NCI-H226 (cell line): ENCODE results near the gene ABHD8.

ENCODE experiments used
- DNase-seq: peaks from one replicate; pipeline ENCODE4 v3.0.0-alpha.2; 2015

Gene ABHD8

GRCh38 chr19:17303167-17303939, at the start of gene ABHD8:
Gene ABHD8 (minus strand): TSS chr19:17303425. CDS start chr19:17301616, 1,809 bp downstream.
- peak; percentile 83 for DNase-seq

DNA sequence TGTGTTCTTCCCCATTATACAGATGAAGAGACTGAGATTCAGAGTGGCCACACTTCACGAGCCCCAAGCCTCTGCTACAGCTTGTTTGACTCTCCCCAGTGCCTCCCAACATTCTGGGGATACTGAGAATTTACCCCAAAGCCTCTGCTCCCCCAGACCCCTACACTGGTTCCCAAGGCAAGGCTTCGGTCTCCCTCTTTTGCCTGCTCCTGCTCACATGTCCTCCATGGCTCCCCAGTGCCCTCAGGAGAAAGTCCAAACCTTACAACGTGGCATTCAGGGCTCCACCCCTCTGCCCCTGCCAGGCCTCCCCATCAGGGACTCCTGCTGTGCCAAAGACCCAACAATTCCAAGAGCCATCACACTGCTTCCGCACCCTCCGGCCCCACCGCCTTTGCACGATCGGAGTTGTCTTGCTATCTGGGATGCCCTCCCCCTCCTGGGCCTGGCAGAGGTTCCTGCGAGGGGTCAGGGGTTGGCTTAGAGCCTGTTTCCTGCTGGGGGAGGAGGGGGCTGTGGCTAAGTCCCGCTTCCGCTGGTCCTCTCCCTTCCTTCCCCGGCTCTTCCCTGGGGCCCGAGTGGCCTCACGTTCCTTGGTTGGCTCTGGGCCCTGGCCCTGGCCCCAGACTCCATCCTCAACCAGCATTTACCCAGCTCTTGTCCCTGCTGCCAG, 49.5 kb upstream of the ABHD8 start:
- DNase-seq: no peak

DNA sequence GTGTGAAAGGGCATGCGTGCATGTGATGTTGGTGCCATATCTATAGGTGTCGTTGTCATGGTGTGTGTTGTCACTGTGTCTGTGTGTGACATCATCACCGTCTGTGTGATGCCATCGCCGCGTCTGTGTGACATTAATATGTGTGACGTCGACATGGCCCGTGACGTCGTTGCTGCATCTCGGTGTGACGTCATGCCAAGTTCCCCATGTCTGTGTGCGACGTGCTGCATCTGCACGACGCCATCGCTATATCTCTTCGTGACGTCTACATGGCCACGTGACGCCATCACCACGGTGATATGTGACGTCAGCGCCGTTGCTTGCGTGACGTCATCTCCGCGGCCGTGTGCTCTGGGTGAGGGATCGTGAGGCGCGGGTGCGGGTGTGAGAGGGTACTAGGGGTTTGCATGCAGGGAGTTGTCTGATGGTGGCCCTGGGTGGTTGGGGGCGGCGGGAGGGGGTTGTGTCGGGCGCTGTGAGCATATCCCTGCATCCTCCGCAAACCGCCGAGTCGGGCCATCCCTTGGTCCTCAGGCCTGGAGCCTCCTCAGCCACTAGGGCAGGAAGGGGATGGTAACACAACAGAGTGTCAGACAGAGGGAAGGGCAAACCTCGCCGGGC, 48.7 kb upstream of the ABHD8 start:
- DNase-seq: no peak

GRCh38 chr19:17348700-17349099, 45.5 kb upstream of the ABHD8 start:
- DNase-seq: no peak

GRCh38 chr19:17347877-17348276, 44.7 kb upstream of the ABHD8 start:
- DNase-seq: no peak

GRCh38 chr19:17347361-17347760, 44.1 kb upstream of the ABHD8 start:
- DNase-seq: no peak

GRCh38 chr19:17346109-17346671, 43.0 kb upstream of the ABHD8 start:
- peak; percentile 19 for DNase-seq

- no peak for DNase-seq
These were observed 38.6 kb upstream of the ABHD8 start for GRCh38 chr19:17341845-17342244.

DNA sequence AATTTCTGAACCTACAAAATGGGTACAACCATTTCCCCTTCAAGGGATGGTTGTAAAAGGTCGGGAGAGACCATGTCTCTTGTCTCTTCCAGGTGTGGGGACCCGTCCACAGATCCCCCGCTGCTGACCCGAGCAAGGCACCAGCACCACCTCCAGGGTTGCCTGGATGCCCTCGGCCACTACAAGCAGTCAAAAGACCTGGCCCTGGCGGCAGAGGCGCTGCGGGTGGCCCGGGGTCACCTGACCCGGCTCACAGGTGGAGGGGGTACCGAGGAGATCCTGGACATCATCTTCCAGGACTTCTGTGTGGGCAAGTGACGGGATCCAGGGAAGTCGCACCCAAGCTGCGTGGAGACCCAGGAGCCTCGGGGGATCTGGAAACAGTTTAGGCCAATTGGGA, 38.2 kb upstream of the ABHD8 start:
- no peak for DNase-seq

- no peak for DNase-seq
These were observed 37.7 kb upstream of the ABHD8 start for GRCh38 chr19:17340871-17341357.

GRCh38 chr19:17340302-17340870, 37.2 kb upstream of the ABHD8 start:
- peak; percentile 47 for DNase-seq

DNA sequence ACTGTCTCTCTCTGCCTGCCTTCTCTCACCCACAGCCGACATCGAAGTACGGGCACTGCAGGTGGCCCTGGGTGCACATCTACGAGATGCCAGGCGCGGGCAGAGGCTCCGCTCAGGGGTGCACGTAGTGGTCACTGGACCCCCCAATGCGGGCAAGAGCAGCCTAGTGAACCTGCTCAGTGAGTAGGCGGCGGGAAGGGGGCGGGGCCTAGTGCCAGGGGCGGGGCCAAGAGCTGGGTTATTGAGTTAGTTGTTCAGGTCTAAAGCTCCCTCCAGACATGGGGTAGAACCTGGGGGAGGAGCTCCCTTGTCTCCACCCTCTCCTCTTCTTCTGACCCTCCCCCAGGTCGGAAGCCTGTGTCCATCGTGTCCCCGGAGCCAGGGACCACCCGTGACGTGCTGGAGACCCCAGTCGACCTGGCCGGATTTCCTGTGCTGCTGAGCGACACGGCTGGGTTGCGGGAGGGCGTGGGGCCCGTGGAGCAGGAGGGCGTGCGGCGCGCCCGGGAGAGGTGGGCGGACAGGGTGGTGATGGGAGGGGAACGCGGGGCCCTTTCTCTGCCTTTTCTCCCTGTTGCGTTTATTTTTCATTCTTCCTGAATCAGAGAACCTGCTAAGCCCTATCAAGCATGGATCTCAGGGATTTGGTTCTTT, 36.0 kb upstream of the ABHD8 start:
- no peak for DNase-seq

GRCh38 chr19:17338433-17339078, 35.3 kb upstream of the ABHD8 start:
- DNase-seq: no peak

- DNase-seq: no peak
These were observed 34.6 kb upstream of the ABHD8 start for GRCh38 chr19:17337675-17338432.

DNA sequence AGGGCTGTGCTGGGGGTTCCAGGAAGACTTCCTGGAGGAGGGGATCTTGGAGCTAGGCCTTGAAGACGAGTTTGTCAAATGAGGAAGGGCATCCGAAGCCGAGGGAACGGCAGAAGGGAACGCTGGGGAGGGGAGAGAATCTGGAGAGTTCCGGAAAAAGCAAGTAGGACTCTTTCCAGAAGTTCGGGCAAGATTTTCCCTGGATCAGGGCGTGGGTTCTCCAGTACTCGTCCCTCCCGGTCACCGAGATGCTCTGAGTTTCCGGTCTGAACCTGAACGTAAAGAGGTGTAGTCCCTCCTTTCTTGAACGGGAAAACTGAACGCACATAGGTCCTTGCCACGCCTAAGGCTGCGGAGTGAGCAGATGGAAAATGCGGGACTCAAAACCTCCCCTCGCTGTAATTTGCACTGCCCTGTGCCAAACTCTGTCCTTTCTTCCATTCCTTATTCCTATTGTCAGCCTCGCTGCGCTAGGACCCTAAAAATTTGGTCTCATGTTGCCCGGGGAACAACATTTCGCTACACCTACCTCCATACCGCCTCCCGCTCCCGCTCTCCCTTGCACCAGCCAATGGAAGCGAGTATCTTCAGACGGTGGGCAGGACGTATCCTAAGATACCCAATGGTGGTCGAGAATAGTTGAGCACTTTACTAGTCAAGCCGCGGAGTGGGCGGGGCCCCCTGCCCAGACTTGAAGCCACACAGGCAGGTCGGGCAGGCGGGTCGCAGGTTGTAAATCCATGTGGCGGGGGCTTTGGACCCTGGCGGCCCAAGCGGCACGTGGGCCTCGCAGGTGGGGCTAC, 33.8 kb upstream of the ABHD8 start, which contains the start of gene GTPBP3:
Gene GTPBP3 (plus strand): TSS at position 682 of the 803 bp plus-strand sequence. CDS start 59 bp downstream, at position 741.
- DNase-seq: peak; percentile 99

DNA sequence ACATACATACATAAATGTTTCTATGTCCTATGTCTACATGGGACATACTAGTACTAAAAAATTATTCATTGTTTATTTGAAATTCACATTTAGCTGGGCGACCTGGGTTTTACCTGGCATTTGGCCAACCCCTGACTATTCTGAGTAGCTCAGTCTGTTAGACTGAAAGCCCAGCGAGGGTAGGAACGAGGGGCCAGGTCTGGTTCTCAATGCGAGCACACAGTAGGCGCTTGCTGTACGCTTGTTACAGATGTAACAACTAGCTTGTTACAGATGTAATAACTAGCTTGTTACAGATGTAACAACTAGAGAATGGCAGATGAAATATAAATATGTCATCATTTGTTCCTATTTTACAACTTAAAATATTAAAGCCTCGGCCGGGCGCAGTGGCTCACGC, 32.4 kb upstream of the ABHD8 start:
- DNase-seq: no peak

DNA sequence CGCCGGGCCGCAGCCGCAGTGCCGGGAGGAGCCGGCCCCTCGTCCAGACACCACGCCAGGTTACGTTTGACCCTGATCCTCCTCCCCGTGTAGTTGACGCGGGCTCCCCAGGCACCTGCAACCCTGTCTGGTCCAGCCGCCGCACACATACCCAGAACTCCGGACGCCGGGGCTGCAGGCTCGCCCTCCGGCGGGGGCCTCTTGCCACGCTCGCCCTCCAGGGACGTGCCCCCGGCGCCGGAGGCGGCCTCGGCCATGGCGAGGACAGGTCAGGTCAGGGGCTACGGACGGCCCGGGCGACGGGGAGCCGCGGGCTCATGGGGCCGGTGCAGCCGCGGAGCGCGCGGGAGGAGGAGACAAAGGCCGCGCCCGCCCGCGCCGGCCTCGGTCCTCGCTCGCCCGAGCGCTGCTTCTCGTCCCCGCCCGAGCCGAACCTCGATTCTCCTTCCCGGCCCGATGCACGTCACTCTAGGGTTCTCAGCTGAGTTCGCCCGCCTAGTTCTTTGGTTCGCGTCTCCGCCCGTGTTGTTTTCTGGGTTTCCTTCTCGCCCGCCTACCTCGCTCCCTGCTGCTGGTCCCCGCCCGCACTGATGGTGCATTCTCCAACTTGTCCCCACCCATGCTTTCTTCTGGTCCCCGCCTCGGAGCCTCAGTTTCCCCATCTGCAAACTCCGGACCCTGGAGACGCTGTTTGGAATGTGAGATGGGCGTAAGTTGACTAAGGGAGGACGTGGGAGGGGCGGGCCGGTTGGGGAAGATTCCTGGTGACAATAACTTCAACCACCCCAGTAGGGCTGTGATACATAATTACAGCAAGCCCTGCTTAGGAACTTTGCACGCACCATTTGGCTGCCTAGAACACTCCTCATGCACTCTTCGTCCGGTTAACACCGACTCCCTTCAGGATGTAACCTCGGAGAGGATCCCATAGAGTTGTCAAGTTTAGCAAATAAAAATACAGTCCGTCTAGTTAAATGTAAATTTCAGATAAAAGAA, 31.5 kb upstream of the ABHD8 start, which contains the start of gene ANO8:
Gene ANO8 (minus strand): TSS at position 442 of the 996 bp plus-strand sequence. CDS start 185 bp downstream, at position 257.
- DNase-seq: peak; percentile 100

DNA sequence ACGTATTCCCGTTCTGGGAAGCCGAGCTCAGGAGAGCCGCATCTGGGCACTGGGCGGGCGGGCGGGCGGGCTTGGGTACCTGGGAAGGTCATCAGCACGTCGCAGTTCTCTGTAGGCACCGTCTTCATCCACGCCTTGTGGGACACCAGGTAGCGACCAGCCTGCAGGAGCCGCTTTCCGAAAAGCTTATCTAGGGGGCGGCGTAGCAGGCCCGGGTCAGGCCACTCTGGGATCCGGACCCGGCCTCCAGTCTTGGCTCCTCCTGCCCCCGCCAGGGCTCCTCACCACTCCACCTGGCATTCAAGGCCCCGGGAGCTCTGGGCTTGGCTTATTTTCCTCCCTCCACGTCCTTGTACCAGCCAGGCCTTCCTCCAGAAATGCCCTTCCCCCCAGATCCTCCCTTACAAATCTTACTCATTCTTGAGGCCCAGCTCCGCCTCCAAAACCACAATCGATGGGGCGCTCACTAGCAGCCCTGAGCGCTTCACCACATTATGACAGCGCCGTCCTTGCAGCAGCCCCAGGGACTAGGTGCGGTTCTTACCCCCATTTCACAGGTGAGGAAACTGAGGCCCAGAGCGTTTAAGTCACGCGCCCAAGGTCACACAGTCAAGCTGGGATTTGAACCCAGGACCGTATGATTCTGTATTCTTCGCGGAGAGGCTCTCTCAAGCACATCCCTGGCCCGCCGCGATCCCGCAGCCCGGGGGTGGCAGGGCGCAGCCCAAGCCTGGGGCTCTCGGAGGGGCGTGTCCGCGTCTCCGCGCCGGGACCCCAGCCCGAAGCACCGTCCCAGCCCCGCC, 30.6 kb upstream of the ABHD8 start:
- peak; percentile 78 for DNase-seq
